Mesendoderm (in vitro differentiated cells): Measurements from ENCODE around the gene GRM7.

ENCODE experiments used
- DNase-seq: peaks from one replicate; pipeline ENCODE4 v3.0.0; 2013
- H2AK5ac ChIP-seq: 2 replicates; pipeline ENCODE4 v1.6.1; 2013; ENCODE audit warnings: low read length, inconsistent platforms
- H2BK120ac ChIP-seq: 2 replicates; pipeline ENCODE4 v1.6.1; 2013; ENCODE audit warnings: low read depth, mild to moderate bottlenecking, low read length, moderate library complexity, mixed read lengths
- H2BK15ac ChIP-seq: replicated peaks from 2 replicates; pipeline ENCODE4 v1.6.1; 2013; ENCODE audit warnings: low read depth, mild to moderate bottlenecking, moderate library complexity
- H2BK5ac ChIP-seq: 2 replicates; pipeline ENCODE4 v1.6.1; 2013; ENCODE audit warnings: low read length, inconsistent platforms
- H3K18ac ChIP-seq: 2 replicates; pipeline ENCODE4 v1.6.1; 2013; ENCODE audit warnings: mild to moderate bottlenecking, low read length, mixed read lengths
- H3K23ac ChIP-seq: one replicate; pipeline ENCODE4 v1.6.1; 2013; ENCODE audit warnings: low read length
- H3K27ac ChIP-seq: 2 replicates; pipeline ENCODE4 v1.5.1; 2013; ENCODE audit warnings: low read depth, mild to moderate bottlenecking, inconsistent platforms, low read length, moderate library complexity
- H3K27me3 ChIP-seq: 2 replicates; pipeline ENCODE4 v1.6.1; 2013; ENCODE audit warnings: low read length, control low read depth, mild to moderate bottlenecking, inconsistent platforms; ENCODE audit not compliant: insufficient read depth, poor library complexity
- H3K36me3 ChIP-seq: 2 replicates; pipeline ENCODE4 v1.6.1; 2013; ENCODE audit warnings: low read length, inconsistent platforms; ENCODE audit not compliant: control insufficient read depth, insufficient read depth
- H3K4ac ChIP-seq: one replicate; pipeline ENCODE4 v1.6.1; 2013; ENCODE audit warnings: low read depth, mild to moderate bottlenecking, low read length, moderate library complexity
- H3K4me1 ChIP-seq: 2 replicates; pipeline ENCODE4 v1.6.1; 2013; ENCODE audit warnings: low read depth, low read length, inconsistent platforms; ENCODE audit not compliant: control insufficient read depth
- H3K4me2 ChIP-seq: 2 replicates; pipeline ENCODE4 v1.6.1; 2013; ENCODE audit warnings: low read length
- H3K4me3 ChIP-seq: 2 replicates; pipeline ENCODE4 v1.5.1; 2013; ENCODE audit warnings: mild to moderate bottlenecking, low read length
- H3K56ac ChIP-seq: one replicate; pipeline ENCODE4 v1.6.1; 2013; ENCODE audit warnings: low read length
- H3K79me1 ChIP-seq: 2 replicates; pipeline ENCODE4 v1.6.1; 2013; ENCODE audit warnings: low read length, inconsistent platforms
- H3K79me2 ChIP-seq: 2 replicates; pipeline ENCODE4 v1.6.1; 2013; ENCODE audit warnings: mild to moderate bottlenecking, low read length; ENCODE audit not compliant: control insufficient read depth, insufficient read depth
- H3K9ac ChIP-seq: 2 replicates; pipeline ENCODE4 v1.6.1; 2013; ENCODE audit warnings: low read length, inconsistent platforms
- H4K5ac ChIP-seq: one replicate; pipeline ENCODE4 v1.6.1; 2013; ENCODE audit warnings: low read length
- H4K8ac ChIP-seq: one replicate; pipeline ENCODE4 v1.6.1; 2013; ENCODE audit warnings: low read depth, mild to moderate bottlenecking, control low read depth, low read length, moderate library complexity
- WGBS: extraction: QIAGEN DNeasy Blood & Tissue Kit; methylation state at CpG from one replicate; pipeline ENCODE4 v1.1.7; 2013; ENCODE audit warnings: low lambda C conversion rate, missing lambda C conversion rate; ENCODE audit not compliant: insufficient coverage; ENCODE audit errors: extremely low coverage; 5-methylcytosine and 5-hydroxymethylcytosine counted together

GRM7 gene

DNA sequence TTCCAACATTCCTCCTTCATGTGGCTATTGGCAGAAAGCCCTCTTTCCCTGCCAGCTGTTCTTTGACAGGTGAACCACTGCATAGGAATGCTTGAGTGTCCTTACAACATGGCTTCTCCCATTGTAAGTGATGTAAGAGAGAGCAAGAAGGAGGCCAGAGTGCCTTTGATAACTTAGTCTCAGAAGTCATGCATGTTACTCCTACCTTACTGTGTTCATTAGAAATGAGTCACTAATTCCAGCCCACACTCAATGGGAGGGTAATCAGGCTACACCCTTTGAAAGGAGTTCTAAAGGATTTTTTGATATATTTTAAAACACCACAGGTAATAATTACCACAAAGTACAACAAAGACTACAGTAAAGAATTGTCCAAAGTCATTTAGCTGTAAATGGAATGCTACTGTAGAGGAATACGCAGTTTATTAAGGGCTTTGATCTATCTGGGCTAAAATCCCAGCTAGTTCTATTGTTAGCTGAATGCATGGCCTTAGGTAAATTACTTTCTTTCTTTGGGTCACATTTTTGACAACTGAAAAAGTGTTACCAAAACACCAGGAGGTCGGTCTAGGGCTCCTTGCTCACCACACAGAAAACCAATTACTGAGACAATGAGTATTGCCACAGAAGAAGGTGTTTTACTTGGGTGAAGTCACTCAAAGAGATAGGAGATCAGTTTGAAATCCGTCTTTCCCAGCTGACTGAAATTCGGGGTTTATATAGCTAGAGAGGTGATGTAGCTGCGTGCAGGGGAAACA is 154.9 kb downstream of the GRM7 start:
- Histone ChIP-seq H2BK15ac (no peak overlapping the region), H3K4me2 (no peak overlapping the region), H3K4me1 (no peaks in the 10 kb centered on the region), H4K5ac (no peak overlapping the region), H3K56ac (no peak overlapping the region), H2BK120ac (no peak overlapping the region), H3K27ac (no peak overlapping the region), H3K36me3 (no peaks in the 10 kb centered on the region), H3K4me3 (no peak overlapping the region), H3K27me3 (no peaks in the 10 kb centered on the region), H4K8ac (no peak overlapping the region), H3K9ac (no peak overlapping the region), H3K18ac (no peak overlapping the region), H2AK5ac (no peak overlapping the region), H3K4ac (no peak overlapping the region), H3K79me2 (no peaks in the 10 kb centered on the region), H3K23ac (no peak overlapping the region), H3K79me1 (no peaks in the 10 kb centered on the region), H2BK5ac (no peak overlapping the region)
- peak; percentile 69 for DNase-seq
- no CpG with 5 or more reads among the region's 5 CpGs for WGBS

DNA sequence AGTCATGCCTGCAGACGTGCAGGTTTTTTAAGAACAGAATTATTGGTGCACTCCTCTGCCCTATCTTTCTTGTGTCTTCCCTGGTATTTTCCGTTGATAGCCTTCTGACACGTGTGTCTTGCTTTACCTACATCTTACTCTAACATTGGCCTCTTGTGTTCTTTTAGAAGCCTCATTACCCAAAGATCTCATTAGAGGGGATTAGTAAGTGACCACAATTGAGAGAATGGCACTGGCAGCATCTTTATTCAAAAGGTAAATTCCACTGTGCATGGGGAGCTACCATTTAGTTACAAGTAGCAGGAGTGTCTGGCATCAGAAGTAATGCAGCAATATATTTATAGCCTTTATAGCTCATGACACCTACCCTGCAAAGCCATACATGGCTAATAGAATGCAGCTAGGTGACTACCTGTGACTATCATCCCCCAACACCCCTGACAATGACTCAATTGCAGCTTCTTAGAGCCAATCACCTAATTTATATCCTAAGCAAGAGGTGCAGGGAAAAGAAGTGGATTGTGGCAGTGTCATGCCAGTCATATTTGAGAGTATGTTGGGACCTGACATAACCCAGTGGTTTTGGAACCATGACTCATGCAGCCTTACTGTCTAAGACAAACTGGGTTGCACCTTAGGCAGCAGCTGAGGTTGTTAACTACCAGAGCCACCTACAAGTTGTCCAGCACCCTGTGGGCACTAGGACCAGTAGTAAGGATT is 164.8 kb downstream of the GRM7 start:
- no peaks in the 10 kb centered on the region for H3K4me1 ChIP-seq
- H3K36me3 ChIP-seq = no peaks in the 10 kb centered on the region
- H3K27me3 ChIP-seq = no peaks in the 10 kb centered on the region
- H3K18ac ChIP-seq = no peak overlapping the region
- no peak overlapping the region for H3K4me3 ChIP-seq
- H2BK15ac ChIP-seq = no peak overlapping the region
- no CpG with 5 or more reads among the region's 3 CpGs for WGBS
- DNase-seq = no peak
- no peak overlapping the region for H3K9ac ChIP-seq
- no peak overlapping the region for H2BK120ac ChIP-seq
- H2AK5ac ChIP-seq = no peak overlapping the region
- H4K8ac ChIP-seq = no peak overlapping the region
- H3K4me2 ChIP-seq = no peak overlapping the region
- H3K56ac ChIP-seq = no peak overlapping the region
- H4K5ac ChIP-seq = no peak overlapping the region
- no peak overlapping the region for H2BK5ac ChIP-seq
- H3K79me2 ChIP-seq = no peaks in the 10 kb centered on the region
- H3K23ac ChIP-seq = no peak overlapping the region
- no peak overlapping the region for H3K27ac ChIP-seq
- H3K79me1 ChIP-seq = no peaks in the 10 kb centered on the region
- no peak overlapping the region for H3K4ac ChIP-seq

DNA sequence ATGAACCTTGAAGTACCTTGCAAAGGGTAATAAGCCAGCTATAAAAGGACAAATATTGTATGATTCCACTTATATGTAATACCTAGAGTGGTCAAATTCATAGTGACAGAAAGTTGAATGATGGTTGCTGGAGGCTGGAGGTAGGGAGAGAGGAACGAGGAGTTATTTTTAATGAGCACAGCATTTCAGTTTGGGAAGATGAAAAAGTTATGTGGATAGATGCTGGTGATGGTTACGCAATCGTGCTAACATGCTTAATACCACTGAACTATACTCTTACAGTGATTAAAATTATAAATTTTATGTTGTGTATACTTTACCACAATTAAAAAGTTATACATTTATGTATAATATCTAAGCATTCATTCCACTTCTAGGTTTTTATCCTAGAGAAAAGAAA is 168.6 kb downstream of the GRM7 start:
- no peak overlapping the region for H3K4ac ChIP-seq
- H2BK5ac ChIP-seq = no peak overlapping the region
- no peak overlapping the region for H3K27ac ChIP-seq
- no peak overlapping the region for H3K4me2 ChIP-seq
- H2BK15ac ChIP-seq = no peak overlapping the region
- DNase-seq = no peak
- no peak overlapping the region for H4K8ac ChIP-seq
- H3K56ac ChIP-seq = no peak overlapping the region
- H4K5ac ChIP-seq = no peak overlapping the region
- no peak overlapping the region for H3K4me3 ChIP-seq
- H3K27me3 ChIP-seq = no peaks in the 10 kb centered on the region
- H3K79me1 ChIP-seq = no peaks in the 10 kb centered on the region
- H2BK120ac ChIP-seq = no peak overlapping the region
- H2AK5ac ChIP-seq = no peak overlapping the region
- H3K18ac ChIP-seq = no peak overlapping the region
- no peak overlapping the region for H3K23ac ChIP-seq
- no peak overlapping the region for H3K9ac ChIP-seq
- H3K4me1 ChIP-seq = no peaks in the 10 kb centered on the region
- H3K79me2 ChIP-seq = no peaks in the 10 kb centered on the region
- H3K36me3 ChIP-seq = no peaks in the 10 kb centered on the region
- no CpG with 5 or more reads among the region's 3 CpGs for WGBS

DNA sequence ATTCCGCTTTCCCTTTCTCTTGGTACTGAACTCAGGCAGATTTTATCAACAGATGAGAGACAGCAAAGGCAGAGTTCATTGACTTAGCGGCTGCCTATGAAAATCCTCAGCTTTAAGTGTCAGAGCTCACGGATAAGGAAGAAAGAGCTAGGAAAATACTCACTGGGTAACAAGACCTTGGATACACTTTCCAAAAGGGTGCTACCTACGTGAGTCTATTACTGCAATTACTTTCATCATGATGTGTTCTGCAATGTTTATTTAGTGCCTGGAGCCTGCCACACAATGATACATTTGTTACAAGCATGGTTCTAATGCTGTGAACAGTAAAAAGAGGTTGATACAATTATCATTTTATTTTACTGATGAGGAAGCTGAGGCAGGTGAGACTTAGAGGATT is 177.5 kb downstream of the GRM7 start:
- no CpG with 5 or more reads among the region's 4 CpGs for WGBS
- H3K27me3 ChIP-seq = no peaks in the 10 kb centered on the region
- no peak overlapping the region for H2BK15ac ChIP-seq
- H2AK5ac ChIP-seq = no peak overlapping the region
- H4K5ac ChIP-seq = no peak overlapping the region
- no peak overlapping the region for H4K8ac ChIP-seq
- no peak overlapping the region for H2BK5ac ChIP-seq
- H3K4me1 ChIP-seq = no peaks in the 10 kb centered on the region
- H3K56ac ChIP-seq = no peak overlapping the region
- no peak overlapping the region for H3K4me2 ChIP-seq
- H2BK120ac ChIP-seq = no peak overlapping the region
- no peak overlapping the region for H3K23ac ChIP-seq
- H3K18ac ChIP-seq = no peak overlapping the region
- H3K79me2 ChIP-seq = no peaks in the 10 kb centered on the region
- H3K4me3 ChIP-seq = no peak overlapping the region
- no peak overlapping the region for H3K4ac ChIP-seq
- H3K9ac ChIP-seq = no peak overlapping the region
- no peaks in the 10 kb centered on the region for H3K36me3 ChIP-seq
- no peak overlapping the region for H3K27ac ChIP-seq
- DNase-seq = no peak
- no peaks in the 10 kb centered on the region for H3K79me1 ChIP-seq

DNA sequence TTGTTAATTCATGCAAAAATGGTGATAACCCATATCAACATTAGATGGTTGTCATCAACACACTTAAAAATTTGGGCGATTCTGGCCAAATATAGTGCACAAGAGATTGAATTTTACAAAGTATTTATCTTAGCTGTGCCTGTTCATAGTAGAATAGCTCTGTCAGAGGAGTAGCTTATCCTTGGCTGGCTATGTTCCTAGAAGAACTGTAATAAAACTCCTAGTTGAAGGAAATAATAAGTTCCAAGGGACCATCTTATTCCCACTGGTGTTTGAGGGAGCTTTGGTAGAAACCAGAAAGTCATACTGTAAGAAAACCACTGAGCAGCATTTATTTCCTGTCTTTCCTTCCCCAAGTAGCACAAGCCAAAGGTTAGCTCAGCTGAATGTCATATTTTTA is 201.8 kb downstream of the GRM7 start:
- Histone ChIP-seq H3K18ac (no peak overlapping the region), H2BK120ac (no peak overlapping the region), H3K36me3 (no peaks in the 10 kb centered on the region), H3K4me1 (no peaks in the 10 kb centered on the region), H2BK15ac (no peak overlapping the region), H3K4me3 (no peak overlapping the region), H4K8ac (no peak overlapping the region), H4K5ac (no peak overlapping the region), H3K4ac (no peak overlapping the region), H3K56ac (no peak overlapping the region), H3K79me1 (no peaks in the 10 kb centered on the region), H2BK5ac (no peak overlapping the region), H3K27me3 (no peaks in the 10 kb centered on the region), H3K4me2 (no peak overlapping the region), H3K23ac (no peak overlapping the region), H3K27ac (no peak overlapping the region), H3K9ac (no peak overlapping the region), H2AK5ac (no peak overlapping the region), H3K79me2 (no peaks in the 10 kb centered on the region)
- DNase-seq = no peak
- no CpG with 5 or more reads among the region's 1 CpG for WGBS
